Embryonic facial prominence (tissue), 1 donor: ENCODE measurements around the gene GRK1.

Source experiments
- DNase-seq: peaks from one replicate; pipeline ENCODE4 v3.0.0-alpha.2; 2016; ENCODE audit errors: extremely low spot score

The GRK1 gene

DNA sequence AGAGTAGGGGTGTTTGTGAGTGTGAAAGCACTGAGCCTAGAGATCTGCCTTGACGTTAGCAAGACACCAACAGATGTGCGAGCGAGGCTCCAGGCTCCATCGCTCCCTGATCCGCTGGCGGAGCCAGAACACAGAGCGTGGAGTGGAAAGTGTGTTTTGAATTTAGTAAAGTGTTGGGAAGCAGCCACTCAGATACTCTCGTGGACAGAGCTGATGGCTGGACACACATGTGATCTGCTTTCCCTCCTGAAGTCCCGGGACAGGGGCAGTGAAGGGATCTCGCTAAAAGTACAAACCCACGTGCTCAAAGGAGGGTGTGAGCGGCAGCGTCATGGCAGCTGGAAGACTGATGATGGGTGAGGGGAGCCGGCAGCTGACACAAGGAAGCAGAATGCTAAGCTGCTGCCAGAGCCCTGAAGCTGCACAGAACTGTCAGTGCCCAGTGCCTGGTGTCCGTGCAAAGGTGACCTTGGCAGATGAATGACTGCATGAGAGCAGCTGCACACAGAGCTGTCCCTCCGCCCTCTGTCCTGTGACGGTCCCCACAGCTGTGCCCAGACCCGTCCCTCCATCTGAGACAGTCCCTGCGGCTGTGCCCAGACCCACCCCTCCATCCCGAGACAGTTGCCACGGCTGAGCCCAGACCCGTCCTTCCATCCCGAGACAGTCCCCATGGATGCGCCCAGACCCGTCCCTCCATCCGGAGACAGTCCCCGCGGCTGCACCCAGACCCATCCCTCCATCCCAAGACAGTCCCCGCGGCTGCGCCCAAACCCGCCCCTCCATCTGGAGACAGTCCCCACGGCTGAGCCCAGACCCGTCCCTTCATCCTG is 62.4 kb downstream of the GRK1 start:
- DNase-seq, result no peak

DNA sequence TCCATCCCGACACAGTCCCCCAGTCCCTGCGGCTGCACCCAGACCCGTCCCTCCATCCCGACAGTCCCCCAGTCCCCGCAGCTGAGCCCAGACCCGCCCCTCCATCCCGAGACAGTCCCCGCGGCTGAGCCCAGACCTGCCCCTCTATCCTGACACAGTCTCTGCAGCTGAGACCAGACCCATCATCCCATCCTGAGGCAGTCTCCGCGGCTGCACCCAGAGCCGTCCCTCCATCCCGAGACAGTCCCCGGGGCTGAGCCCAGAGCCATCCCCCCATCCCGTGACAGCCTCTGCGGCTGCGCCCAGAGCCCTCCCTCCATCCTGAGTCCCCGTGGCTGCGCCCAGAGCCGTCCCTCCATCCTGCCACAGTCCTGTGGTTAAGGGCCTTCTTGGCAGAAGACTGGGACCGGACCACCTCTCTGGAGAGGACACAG is 63.3 kb downstream of the GRK1 start:
- no peak for DNase-seq

DNA sequence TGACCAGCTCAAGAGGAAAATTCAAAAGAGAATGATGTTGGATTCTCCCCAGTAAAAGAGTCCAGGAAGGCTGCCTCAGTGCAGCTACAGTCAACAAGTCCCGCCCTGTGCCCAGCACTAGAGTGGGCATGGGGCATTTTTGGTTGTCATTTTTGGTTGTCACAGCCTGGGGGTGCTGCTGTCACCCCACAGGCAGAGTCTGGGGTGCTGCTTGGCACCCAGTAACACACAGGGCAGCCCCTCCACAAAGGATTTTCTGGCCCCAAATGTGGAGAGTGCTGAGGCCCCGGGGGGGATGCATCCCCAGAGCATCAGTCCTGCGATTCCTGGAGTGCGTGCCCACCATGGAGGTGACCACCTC is 63.8 kb downstream of the GRK1 start:
- DNase-seq, result no peak

DNA sequence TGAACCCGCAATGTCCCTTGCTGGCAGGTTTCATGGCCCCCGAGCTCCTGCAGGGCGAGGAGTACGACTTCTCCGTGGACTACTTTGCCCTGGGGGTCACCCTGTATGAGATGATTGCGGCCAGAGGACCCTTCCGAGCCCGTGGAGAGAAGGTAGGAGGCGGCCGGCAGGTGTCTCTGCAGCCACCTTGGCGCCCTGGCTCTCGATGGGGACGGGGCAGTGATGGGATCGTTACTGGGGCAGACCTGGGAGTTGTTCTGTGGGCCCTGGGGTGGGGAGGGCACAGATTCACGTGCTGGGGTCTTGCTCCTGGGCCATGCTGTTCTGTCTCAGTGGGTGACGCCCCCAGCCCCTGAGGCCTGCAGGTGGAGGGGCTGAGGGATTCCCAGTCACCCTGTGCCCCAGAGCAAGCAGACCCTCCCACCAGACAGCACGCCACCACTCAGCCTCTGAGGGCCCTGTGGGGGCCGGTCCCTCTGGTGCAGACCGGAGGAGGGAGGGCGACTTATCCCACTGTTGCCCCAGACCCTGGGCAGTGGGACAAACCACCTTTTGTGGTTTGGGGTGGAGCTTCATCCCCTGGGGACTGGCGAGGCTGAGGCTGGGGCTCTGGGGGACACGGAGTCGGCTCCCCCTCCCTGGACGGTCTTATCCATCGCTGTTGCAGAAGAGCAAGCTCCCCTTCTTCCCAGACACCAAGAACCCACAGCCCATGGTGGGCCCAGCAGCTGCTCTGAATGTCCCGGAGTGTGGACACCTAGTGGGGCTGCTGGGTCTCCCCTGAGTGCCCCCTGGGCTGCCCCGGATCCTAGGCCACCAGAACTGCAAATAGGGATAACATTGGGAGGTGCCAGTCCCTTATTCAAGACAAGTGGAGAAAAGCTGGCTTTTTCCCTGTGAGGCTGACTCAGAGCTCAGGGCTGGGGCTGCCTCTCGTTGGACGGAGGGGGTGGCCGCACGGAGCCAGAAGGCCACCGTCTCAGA is 64.5 kb downstream of the GRK1 start:
- no peak for DNase-seq

DNA sequence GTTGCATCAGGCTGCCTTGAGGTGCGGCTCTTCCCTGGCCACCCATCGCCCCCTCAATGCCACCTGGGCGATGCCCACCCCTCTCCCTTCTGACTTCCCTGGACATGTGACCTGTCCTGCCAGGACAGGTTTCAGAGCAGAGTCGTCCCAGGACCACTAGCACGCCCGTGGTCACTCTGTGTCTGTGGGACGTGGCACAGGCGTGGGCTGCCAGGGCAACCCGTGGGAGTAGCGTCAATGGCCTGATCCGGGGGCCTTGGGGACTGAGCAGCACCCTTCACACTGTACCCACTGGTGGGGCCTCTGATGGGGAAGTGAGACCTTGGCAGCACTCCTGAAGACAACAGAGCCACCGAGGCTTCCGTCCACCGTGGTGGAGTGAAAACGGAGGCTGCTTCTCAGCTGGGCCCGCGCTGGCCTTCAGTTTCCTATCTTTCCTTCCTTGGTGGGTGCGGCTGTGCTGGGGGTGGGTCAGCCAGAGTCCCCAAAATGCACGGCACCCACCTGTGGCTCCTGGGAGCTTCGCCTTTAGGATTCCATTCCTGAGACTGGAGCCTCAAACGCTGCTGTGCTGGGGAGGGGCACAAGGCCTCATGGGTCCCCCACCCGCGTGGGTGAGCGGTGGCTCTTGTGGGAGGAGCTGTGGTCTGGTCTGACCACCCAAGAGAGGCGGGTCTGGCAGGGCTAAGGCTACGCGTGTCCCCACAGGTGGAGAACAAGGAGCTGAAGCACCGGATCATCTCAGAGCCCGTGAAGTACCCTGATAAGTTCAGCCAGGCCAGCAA is 65.3 kb downstream of the GRK1 start:
- no peak for DNase-seq

DNA sequence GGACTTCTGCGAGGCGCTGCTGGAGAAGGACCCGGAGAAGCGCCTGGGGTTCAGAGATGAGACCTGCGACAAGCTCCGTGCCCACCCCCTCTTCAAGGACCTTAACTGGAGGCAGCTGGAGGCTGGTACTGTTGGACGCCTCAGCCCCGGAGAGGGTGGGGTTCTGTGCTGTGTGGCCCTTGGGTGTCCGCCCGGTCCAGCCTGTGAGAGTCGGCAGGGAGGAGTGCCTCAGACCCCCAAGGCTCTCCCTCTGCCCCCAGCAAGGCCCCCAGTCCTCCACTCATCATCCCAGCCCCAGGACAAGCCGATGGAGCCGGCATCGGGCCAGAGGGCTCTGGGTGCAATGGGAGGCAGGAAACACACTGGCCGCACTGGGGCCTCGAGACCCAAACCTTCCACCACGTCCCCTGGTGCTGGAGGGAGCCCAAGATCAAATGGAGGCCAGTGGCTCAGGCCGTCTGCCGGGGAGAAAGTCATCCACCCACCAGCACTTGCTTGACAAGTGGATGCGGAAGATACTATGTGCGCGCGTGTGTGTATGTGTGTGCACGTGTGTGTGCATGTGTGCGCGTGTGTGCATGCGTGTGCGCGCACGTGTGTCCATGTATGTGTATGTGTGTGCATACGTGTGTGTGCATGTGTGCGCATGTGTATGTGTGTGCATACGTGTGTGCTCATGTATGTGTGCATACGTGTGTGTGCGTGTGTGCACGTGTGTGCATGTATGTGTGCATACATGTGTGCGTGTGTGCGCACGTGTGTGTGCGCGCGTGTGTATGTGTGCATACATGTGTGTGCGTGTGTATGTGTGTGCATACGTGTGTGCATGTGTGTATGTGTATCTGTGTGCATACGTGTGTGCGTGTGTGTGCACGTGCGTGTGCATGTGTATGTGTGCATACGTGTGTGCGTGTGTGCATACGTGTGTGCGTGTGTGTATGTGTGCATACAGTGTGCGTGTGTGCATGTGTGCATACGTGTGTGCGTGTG is 66.2 kb downstream of the GRK1 start:
- no peak for DNase-seq

DNA sequence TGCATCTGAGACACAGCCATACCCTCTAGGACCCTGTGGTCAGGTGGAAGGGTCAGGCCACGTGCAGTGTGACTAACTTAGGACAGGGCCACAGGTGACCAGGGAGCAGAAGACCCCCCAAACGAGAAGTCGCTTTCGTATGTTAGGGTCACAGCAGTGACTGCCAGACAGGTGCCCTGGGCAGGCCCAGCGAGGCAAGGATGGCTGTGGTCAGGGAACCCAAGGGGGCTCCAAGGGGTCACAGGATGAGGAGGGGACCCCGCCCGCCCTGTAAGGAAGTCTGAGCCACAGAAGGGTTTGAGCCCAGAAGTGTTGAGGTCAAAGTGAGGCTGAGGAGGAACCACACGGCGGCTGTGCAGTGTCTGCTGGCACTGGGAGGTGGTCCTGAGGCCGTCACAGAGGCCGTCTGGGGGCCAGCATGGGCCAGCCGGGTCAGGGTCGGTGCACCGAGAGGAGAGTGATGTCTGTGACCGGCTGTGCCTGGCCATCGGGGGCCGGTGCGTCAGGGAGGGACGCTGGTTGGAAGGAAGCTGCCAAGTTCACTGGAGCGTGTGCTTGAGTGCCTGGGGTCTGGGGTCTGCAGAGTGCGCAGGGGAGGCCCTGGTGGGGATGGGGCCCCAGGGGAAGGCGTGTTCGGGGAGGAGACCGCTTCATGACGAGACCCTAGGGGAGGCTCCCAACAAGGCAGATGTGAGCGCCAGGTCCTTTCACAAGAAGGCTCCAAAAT is 67.2 kb downstream of the GRK1 start:
- DNase-seq, result no peak

DNA sequence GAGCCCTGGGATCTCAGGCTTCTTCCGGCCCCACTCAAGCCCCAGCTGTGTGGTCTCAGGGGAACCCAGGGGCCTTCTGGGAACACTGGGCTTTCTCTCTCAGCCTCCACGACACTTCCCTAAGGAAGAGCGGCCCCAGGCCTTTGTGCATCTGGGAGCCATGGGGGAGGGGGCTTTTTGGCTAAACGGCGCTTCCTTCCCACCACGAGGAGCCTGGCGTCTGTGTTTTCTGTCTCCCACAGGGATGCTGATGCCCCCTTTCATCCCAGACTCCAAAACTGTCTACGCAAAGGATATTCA is 67.8 kb downstream of the GRK1 start:
- DNase-seq, result no peak

DNA sequence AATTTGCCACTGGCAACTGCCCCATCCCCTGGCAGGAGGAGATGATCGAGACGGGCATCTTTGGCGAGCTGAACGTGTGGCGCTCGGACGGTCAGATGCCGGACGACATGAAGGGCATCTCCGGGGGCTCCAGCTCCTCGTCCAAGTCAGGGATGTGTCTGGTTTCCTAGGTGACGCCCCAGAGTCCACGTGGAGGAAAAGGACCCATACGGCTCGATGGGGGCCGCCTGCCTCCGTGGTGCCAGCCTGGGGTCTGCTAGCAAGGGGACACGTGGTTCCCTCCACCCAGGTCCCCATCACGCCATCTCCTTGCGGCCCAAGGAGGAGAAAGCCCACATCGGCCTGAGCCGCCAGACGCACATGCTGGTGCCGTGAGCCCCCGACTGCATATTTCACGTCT is 68.2 kb downstream of the GRK1 start:
- no peak for DNase-seq

DNA sequence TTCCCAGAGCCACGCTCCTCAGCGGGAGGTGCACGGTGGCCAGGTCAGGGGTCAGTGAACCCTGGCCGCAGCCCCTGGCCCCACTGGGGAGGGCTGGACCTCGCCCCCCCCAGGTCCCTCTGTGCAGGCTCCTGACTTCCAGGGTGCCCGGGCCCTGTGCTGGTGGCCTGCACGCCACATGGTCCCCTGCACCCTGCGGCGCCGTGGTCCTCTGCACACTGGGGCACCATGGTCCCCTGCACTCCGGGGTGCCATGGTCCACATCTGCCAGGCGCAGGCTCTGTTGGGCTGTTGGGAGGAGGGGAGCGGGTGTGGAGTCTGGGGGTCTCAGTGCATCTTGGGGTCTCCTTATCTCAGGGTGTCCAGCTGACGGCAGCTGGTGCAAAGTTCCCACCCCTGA is 68.7 kb downstream of the GRK1 start:
- DNase-seq, result no peak

DNA sequence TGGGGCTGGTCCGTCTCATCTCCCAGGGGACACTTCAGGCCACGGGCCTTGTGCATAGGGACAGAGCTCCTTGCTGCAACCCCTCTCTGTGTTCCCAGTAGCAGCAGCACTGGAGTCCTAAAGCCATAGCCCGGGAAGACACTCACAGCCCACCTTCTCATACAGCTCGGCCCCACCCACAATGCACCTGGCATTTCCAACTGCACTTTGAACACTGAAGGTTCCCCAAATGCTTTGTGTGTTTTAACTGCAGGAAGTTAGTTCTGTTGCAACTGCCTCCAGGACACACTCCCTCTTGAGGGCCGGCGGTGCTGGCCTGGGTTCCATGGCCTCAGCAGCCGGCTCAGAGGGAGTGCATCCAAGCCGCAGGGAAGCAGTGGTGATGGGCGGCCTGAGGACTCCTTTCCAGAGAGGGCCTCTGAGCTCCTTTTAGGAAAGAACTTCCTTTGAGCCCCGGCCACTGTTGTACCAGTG is 69.3 kb downstream of the GRK1 start:
- DNase-seq, result no peak

DNA sequence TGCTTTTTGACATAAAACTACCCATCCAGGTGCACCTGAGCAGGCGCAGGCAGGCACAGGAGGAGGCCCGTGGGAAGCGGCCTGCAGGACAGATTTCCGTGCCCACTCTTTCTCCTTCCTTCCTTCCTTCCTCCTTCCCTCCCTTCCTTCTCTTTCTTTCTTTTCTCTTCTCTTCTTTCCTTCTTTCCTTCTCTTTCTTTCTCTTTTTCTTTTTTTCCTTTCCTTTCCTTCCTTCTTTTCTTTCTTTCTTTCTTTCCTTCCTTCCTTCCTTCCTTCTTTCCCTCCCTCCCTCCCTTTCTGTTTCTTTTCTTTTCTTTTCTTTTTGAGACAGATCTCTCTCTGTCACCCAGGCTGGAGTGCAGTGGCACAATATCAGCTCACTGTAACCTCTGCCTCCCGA is 70.8 kb downstream of the GRK1 start:
- no peak for DNase-seq

DNA sequence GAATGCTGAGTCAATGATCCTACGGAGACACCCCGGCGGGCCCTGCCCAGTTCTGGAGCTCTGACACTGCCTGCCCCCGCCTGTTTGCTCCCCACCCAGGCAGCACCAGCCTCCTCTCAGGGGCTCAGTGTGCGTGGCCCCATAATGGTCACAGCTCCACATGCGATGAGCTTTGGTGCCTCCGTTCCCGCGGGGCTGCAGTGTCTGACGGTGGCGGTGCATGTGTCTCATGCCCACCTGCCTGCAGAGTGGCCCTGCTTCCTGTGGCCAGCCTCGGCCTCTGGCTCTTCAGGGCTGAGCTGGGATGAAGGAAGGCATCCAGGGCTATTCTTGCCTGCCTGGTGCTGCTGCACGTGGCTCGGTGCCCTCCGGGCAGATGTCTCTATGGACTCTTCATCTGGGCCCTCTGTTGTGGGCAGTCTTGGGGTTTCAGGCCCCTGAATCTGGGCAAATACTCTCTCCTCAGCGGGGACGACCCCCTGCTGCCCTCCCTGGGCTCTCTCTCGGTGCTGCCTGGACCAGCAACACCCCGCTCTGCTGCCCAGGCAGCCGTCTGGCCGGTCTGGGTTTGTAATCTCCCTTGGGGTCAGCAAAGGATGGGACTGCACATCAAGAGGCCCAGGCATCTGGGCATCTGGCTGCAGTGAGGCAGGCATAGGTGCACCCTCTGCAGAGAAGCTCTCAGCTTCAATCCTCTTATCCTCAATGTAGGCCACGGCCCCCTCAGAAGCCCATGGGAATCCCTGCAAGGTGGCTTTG is 72.7 kb downstream of the GRK1 start:
- DNase-seq, result no peak

DNA sequence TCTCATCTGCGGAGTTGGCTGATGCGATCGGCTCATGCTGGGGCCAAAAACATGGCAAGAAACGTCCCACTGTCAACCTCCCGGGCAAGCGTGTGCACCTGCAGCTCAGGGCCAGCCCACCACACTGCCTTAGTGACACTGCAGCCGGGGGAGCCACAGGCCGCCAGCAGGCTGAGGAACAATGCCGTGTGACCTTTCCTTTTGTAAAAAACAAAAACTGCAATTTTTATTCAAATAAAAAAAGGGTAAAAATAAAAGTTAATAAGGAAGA is 73.2 kb downstream of the GRK1 start:
- DNase-seq, result no peak

DNA sequence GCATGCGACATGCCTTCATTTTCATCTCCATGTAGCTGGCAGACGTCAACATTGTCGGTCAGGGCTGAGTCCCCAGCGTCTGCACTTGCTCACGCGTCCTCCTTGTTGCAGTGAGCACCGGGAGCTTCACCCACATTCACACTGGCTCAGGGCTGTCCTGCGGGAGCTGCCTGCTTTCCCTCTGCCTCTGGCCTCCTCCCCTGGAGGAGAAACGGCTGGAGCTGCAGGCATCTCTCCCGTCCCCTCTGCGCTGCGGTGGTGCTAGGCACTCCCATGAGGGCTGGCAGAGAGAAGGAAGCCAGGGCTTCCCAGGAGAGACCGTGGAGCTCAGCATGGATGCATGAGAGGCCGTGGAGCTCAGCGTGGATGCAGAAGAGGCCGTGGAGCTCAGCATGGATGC is 73.6 kb downstream of the GRK1 start:
- no peak for DNase-seq

DNA sequence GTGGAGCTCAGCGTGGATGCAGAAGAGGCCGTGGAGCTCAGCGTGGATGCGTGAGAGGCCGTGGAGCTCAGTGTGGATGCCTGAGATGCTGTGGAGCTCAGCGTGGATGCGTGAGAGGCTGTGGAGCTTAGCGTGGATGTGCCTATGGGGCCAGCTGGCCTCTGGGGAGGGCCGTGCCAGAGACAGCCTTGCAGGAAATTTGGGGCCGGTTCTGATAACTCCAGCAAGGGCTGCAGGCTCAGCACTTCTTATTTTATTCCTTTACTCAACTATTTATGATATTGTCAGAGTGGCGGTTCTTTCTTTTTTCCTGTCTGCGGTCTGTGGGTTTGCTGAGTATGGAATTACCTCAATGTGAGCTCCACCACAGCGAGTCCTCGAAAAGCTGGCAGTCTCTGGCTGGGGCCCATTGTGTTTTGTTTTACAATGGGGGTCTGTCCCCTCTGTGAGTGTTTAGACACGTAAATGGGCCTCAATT is 74.2 kb downstream of the GRK1 start:
- no peak for DNase-seq

DNA sequence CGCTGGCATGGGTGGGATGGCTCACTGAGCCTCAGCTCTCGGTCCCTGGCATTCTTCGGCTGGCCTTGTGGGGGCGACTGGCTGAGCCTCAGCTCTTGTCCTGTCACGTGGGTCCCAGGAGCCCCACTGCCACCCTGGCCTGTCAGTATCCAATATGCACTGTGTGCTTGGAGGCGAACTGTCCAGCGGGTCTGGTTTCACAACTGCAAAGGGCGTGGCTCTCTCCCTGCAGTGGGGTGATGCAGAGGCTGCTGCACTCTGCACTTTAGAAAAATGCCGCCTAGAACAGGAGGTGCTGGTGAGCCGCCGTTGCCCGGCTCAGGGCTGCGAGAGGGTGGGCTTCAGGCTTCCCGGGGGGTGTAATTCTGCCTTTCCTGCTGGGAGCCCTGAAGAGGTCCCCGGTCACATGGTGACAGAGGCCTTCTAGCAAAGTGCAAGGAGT is 75.0 kb downstream of the GRK1 start:
- no peak for DNase-seq

DNA sequence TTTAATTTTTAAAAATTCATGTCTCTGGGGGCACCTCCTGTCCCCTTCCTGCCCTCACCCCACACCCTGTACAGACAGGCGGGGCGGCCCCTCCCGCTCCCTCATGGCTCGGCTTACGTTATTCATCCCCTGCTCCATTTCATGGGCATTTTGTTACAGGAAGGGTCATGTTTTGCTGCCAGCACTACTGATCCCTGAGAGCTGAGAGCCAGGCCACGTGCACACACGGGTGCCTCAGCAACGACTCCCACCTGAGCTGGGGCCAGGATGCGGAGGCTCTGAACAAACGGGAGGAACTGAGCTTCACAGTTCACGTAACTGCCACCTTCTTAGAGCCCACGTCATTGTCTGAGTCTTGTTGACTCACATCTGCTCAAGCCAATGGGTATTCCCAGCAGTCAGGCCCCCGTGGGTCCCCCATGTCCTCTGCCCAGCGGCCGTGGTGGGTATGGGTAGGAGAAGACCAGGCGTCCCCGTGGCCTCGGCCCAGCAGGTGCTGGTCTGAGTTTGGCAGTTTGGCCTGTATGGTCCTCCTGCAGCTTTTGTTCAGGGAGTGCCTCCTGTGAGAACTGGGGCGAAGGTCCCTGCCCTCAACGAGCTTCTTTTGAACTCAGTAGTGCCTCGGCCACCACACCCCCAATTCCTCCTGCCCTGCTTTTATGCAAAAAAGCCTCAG is 75.6 kb downstream of the GRK1 start:
- DNase-seq, result no peak
